Activated T-helper 9 cell treated with anti-CD3 and anti-CD28 coated beads, Interleukin-2, amount 50 U/mL, for 16 hours (primary cell): ENCODE measurements around the gene ENTPD7.

Experiments used
- DNase-seq: peaks from one replicate; pipeline ENCODE4 v3.0.0-alpha.2; 2020; ENCODE audit warnings: low read depth

Gene ENTPD7

DNA sequence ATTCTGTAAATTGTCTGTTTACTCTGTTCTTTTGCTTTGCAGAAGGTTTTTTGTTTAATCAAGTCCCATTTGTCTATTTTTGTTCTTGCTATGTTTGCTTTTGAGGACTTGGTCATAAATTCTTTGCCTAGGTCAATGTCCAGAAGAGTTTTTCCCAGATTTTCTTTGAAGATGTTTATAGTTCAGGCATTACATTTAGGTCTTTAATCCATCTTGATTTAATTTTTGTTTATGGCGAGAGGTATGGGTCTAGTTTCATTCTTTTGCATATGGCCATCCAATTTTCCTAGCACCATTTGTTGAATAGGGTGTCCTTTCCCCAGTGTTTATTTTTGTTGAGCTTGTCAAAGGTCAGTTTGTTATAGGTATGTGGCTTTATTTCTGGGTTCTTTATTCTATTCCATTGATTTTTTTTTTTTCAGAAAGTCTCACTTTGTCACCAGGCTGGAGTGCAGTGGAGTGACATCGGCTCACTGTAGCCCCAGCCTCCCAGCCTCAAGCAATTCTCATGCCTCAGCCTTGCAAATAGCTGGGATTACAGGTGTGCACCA is 11.6 kb upstream of the ENTPD7 start:
- no peak for DNase-seq

DNA sequence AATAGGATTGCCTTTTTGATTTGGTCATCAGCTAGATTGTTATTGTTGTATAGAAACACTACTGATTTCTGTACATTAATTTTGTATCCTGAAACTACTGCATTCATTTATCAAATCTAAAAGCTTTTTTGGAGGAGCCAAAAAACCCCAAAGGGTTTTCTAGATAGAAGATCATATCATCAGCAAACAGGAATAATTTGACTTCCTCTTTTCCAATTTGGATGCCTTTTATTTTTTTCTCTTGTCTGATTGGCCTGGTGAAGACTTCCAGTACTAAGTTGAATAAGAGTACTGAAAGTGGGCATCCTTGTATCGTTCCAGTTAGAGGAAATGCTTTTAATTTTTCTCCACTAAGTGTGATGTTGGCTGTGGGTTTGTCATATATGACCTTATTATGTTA is 10.6 kb upstream of the ENTPD7 start:
- DNase-seq, result no peak

DNA sequence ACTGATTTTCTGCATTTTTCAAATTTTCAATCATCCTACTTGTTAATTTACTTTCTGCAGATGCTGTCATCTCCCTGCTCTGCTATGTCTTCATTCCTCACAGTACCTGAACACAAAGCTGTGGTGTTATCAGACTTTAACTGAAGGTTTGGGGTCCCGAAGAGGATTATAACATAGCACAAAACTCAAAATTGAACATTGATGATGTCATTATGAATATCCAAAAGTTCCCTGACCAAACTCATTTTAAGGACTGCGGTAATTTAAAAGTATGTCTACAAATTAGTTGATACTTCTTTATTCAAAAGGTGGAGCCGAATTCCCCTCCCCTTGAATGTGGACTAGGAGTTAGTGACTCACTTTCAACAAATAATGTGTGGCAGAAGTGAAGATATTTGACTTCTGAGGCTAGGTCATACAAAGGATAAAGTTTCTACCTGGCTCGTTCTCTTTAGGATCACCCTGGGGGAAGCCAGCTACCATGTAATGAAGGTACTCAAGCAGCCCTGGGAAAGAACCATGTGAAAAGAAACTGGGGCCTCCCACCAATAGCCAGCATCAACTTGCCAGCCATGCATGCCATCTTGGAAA is 6.4 kb upstream of the ENTPD7 start:
- DNase-seq, result no peak

DNA sequence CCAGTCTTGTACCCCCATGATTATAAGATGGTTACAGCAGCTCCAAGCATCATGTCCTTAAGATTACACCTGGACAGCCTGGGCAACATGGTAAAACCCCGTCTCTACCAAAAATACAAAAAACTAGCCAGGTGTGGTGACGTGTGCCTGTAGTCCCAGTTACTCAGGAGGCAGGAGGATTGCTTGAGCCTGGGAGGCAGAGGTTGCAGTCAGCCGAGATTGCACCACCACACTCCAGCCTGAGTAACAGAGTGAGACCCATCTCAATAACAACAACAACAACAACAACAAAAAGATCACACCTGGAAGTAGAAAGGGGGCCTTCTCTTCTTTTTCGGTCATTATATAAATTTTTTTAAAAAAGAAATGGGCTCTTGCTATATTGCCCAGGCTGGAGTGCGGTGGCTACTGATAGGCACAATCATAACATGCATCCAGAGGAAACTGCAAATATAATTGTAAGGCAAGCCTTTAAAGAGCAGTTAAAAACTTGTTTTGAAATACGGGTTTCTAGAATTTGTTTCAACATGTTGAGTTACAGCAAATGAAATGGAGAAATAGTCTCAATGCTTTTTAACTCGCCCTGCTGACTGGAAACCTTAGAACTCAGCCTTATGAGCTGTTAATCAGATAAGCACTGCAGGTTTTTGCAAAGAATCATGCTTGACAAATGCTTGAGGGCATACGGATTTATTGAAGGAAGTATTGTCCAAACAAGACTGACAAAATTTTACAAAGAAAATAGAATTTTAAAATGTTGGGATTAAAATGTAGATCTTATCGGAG is 4.7 kb upstream of the ENTPD7 start:
- no peak for DNase-seq

DNA sequence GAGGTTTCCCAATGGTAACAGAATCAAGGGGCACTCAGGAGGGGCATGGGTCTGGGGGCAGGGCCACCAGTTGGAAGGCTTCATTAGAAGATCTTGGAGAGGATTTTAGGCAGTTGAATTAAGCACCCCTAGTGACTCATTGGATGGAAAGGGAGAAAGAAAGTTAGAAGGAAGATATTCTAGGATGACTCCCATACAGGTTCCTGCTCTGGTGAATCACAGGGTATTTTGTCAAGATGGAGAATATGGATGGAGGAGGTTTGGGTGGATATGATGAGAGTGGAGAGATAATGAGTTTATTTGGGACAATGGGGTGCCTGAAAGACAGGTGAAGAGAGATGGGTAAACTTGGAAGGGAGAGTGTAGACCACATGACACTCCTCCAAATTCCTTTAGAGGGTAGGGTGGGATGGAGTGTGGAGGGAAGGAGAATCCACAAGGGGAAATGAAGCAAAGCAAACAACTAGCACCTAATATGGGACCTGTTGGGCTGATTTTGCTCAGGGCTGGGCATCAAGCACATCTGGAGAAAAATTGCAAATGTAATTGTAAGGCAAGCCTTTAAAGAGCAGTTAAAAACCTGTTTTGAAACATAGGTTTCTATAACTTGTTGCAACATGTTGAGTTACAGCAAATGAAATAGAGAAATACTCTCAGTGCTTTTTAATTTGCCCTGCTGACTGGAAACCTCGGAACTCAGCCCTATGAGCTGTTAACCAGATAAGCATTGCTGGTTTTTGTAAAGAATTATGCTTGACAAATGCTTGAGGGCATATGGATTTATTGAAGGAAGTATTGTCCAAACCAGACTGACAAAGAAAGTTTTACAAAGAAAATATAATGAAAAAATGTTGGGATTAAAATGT is 2.9 kb upstream of the ENTPD7 start:
- no peak for DNase-seq

DNA sequence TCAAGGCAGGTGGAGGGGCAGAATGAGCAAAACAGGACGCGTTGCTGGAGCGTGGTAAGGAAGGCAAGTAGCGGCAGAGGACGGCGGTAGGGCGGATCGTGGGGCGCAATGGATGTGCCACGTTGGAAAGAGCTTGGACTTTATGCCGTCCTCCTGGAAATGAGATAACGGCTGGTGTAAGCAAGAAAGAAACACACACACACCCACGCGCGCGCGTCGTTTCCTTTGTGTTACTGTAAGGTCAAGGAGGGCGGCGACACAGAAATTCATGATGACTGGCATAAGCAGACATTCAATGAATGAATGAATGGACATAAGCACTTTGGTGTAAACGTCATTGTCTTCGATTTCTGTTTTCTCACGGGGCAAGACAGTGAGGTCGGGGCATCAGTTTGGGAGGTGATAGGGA is 683 bp upstream of the ENTPD7 start:
- DNase-seq, result peak; percentile 43

DNA sequence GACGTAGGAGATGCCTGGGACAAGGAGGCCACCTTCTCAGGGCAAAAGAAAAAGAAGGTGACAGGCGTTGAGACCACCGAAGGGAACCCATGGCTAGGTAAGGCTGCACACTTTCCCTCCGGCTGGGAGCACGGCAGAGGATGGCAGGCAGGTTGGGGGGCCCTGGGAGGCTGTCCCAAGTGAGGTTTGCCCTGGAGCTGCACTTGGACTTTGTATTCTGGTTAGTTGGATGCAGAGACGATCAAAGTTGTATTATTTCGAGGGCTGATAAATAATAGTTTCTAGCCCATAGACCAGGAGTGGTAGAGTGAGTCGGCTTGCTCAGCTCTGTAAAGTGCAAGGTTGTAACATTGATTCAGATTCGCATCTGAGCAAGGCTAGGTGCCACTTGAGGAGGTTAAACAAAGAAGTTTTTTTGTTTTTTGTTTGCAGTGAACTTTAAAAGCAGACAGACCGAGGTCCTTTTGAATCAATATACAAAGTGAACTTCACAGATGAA is 608 bp downstream of the ENTPD7 start:
- no peak for DNase-seq

DNA sequence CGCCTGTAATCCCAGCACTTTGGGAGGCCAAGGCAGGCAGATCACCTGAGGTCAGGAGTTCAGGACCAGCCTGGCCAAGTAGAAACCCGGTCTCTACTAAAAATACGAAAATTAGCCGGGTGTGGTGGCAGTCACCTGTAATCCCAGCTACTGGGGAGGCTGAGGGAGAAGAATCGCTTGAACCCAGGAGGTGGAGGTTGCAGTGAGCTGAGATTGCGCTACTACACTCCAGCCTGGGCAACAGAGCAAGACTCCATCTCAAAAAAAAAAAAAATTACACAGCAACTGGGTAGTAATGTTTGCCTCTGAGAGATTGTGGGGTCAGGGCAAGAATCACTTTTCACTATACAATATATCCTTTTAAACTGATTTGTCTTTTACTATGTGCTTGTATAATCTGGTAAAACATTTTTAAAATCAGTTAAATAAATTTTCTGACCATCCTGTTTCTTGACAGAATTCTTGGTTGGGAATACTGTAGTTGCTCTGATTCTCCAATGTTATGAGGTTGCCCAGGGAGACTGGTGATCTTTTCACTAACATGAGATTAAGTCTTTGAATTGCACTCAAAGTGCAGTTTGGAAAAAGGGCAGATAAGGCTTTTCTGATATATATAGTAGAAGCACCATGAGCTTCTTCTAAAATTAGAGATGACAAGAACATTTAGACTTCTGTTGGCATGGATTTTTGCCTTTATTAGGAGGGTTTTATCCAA is 1.5 kb downstream of the ENTPD7 start:
- DNase-seq, result no peak

DNA sequence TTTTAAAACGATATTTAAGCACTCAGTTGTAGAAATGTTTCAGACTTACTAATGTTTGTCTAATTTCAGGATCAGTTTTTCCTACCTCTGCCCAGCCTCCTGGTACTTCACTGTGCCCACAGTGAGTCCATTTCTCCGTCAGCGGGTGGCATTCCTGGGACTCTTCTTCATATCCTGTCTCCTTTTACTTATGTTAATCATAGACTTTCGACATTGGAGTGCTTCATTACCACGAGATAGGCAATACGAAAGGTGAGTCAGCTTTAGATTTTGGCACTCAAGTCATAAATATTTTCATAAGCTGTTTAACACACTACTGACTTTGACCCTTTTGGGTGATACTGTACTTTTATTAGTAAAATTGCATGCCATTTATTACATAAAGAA is 2.1 kb downstream of the ENTPD7 start:
- no peak for DNase-seq

DNA sequence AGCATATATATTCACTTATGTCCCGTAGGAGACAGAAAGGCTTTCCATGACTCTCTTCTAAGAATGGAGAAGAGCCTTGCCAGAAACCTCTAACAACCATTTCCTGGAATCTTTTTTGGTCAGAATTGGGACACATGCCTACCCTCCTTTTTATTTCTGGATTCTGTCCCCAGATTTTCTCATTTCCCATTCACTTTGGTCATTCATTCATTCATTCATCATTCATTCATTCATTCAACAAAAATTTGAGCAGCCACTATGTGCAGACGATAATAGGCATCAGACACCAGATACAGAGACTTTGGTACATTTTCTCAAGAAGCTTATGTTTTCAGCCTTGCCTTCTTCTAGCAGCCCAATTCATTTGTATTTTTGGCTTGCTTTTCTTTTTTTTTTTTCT is 6.0 kb downstream of the ENTPD7 start:
- DNase-seq, result no peak

DNA sequence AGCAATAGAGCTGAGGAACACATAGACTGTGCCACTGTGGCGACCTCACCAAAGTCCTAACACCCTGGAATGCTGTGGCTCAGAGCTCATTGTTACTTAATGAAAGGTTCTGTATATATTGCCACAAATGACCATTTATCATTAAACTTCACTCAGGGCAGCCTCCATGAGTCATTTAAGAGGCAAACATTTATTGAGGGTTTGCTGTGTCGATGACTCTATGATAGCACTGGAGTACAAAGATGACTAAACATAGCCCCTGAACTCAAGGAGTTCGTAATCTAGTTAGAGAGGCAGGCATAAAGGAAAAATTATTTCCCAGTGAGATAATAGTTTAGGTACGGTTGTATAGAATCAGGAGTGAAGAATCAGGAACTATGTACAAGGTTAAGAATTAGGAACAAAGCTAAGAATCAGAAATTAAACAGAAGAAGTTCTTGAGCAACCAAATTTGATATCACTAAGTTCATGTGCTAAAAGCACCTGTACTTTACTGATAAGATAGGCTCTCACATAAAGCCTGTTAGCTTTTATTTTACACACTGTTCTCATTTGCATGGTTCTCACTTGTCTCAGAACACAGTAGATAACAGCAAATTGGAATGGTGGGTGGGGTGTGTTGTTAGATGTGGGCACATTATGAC is 7.9 kb downstream of the ENTPD7 start:
- DNase-seq, result no peak

DNA sequence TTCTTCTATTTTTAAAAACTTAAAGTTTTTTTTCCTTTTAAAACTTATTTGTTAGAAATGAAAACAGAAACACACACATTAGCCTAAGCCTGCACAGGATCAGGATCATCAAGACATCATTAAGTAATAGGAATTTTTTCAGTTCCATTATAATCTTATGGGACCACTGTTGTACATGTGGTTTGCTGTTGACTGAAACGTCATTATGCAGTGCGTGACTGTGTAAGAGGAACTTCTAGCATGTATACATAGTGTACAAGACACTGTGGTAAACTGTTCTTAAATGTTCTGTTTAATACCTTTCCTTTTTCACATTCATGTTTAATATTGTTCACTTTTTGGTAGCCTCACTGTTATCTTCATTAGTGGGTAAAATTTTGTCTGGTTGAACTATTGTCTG is 12.1 kb downstream of the ENTPD7 start:
- DNase-seq, result no peak

DNA sequence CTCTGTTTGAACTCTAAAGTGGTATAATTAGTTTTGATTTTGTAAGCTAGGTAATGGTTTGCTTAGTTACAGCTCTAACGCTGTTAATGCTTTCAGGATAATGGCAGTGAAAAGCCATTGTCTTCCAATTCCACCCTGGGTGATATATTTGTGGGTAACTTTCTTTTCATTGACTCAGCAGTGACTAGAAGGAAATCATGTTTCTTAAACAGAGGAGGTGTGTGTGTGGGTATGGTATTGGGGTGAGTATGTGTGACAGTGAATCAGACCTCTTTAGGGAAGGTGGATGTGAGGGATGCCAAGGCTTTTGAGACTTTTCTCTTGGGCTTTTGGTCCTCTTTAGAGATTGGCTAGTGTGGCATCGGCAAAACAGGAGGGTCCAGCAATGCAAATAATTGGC is 13.6 kb downstream of the ENTPD7 start:
- no peak for DNase-seq

DNA sequence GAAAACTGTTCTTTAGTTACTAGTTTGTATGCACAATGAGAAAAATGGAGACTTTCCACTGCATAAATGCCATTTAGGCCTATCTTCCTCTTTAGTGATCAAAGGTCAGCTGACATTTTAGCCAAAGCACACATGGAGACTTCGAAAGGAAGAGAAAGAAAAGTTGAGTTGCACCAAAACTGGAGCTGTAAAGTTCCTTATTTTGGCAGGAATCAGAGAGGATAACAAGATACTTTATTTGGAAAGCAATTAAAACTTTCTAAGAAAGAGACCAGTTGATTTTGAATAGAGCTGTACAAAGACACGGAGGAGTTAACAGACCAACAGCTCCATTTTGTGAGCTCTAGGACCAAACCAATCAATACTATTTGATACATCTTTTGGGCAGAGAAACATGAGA is 14.2 kb downstream of the ENTPD7 start:
- DNase-seq, result no peak

DNA sequence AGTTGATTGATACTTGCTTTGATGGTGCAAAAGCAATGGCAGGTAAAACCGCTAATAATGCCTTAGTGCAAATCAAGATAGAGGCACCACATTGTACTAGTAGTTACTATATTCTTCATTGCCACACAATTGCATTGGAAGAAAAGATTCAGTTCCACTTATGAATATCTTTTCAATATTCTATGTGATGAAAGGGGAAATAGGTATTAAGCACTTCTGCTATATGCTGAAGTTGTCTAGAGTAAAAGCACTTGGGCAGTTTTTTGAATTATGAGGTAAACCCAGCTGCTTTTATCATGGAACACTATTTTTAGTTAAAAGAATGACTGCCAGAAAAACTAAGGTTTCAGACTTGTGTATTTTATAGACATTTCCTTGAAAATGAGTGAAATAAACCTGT is 15.5 kb downstream of the ENTPD7 start:
- no peak for DNase-seq

DNA sequence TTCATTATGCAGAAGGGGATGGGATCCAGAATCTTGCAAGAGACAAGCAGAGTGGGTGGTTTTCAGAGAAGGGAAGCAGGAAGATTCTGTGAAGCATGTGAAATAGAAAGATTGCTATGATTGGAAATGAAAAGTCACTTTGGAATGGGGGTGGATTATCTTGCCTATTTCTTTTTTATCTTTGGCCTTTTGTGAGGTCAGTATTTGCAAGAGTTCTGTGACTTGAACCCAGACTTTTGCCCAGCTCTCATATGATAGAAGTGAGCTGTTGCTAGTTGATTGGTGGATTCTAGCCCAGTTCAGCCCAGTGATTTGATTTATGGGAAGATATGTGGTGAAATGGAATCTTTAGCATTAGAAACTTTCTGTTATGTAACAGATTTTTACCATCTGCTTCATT is 17.1 kb downstream of the ENTPD7 start:
- DNase-seq, result no peak

DNA sequence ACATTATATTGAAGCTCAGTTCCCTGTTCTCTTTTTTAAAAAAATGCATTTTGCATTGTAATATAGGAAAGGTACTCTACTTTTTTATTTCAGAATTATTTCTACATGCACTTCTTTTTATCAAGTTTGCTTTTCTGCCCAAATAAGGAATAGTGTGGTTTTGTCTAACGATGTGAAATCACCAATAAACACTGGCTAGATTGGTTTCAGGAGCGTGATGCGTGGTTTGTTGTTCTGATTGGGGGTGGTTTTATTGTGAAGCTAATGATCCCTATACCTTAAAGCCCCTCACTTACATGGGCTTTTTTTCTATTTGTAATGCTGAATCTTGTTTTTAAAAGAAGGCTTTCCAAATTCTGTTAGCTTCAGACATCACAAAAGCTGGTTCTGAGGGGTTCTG is 17.6 kb downstream of the ENTPD7 start:
- no peak for DNase-seq

DNA sequence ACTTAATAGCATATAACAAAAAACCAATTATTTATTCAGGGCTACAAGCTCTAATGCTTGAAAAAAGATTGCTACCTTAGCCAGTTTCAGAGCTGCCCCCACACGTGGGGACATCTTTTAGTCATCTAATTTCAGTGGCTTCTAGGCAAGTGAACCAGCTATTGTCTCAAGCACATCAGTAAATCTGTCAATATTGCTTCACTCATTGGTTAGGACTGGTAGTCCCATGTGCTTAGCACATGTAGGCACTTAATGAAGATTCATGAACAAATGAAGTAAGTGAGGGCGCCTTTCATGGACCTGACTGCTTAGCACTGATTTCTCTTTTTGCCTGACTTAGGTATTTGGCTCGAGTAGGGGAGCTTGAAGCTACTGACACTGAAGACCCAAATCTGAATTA is 19.6 kb downstream of the ENTPD7 start:
- DNase-seq, result no peak

DNA sequence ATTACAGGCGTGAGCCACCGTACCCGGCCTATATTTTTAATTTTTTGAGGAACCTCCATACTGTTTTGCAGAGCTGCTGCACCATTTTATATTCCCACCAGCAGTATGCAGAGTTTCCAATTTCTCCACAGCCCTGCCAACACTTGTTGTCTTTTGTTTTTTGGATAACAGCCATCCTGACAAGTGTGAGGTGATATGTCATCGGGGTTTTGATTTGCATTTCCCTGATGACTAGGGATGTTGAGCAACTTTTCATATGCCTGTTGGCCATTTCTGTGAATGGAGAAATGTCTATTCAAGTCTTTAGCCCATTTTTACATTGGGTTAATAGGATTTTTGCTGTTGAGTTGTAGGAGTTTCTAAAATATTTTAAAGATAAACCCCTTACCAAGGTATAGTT is 22.2 kb downstream of the ENTPD7 start:
- no peak for DNase-seq

DNA sequence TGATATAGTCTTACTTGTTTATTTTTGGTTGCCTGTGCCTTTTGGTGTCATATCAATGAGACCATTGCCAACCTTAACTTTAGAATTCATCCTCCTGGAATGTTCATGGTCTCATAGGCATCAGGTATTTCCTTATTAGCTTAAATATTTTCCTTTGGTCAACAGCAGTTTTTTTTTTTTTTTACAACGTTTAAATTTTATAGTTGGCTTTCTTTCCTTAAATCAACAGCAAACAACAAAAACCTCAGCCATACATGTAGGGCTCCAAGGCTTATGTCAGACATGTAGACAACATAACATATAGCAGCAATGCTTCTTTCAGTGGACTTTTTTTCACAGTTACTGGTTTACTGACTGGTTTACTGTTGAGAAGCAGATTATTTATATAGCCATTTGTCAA is 22.7 kb downstream of the ENTPD7 start:
- DNase-seq, result no peak

DNA sequence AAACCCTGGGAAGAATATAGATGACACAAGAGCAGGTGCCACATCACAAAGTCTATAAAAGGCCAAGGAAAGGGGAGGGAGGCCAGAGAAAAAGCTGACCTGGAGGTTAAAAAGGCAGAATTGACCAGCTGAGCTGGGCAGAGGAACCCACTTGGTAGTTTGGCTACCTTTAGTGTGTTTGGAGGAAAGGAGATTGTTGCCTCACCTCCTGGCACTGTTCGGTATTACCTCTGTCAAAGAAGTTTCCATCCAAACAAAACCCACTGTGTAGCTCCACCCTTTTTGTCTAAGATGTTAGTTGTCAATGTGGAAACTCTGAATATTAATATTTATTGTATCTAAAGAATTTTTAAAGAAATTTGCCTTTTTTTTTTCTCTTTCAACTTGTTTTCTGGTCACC is 23.4 kb downstream of the ENTPD7 start:
- no peak for DNase-seq

DNA sequence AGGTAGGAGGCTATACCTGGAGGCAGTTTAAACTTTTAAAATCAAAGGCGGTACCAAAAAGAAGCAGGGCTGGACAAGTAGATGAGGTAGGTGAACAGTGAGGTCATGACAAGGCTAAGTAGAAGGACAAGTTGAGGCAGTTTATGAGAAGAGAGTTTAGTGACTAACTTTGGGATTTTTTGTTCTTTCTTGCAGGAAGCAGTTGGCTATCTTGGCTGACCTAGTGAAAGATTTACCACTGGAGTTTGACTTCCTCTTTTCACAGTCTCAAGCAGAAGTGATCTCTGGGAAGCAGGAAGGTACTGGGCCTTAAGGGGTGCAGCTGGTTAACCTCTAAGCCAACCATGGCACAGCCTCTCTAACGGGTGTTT is 26.3 kb downstream of the ENTPD7 start:
- DNase-seq, result no peak
